ENCODE measurements around the gene RFT1. TPM values are rescaled to one million over a fixed set of nuclear protein-coding genes. Genes with fewer than 3 reads are reported as not detected.
A peak's percentile ranks its signal among the peaks of the same experiment; 100 is the strongest.

The RFT1 gene
- total and polyA plus RNA-seq, 2 of the 13 experiments (the other 11 are each of a cell fraction or from before 2014, with no cell fraction given): 23.2 to 37.0 TPM

GRCh38 chr3:53043738-53044137 lies 86.5 kb downstream of the RFT1 start (continued):
- no peak for TF ChIP-seq AFF4 (CRISPR knock-in tag; IDR thresholded peaks at IDR 0.05)

GRCh38 chr3:53042651-53043050 lies 87.6 kb downstream of the RFT1 start:
- ChIA-PET POLR2A (no interaction called here), CTCF (ENCODE audit: low intra/inter-chr PET ratio, low total read pairs) (no interaction called here)
- BruUV-seq (replicated peaks): no TSS peak
- DNase-seq (ENCODE audit: low spot score) (no peak), FAIRE-seq (no peak), ATAC-seq (no peak)
- Histone ChIP-seq H3K9me3 (ENCODE audit: low read length) (no peaks in the 10 kb centered on the region), H2AFZ (ENCODE audit: low read length) (no peak overlapping the region), H3K4me2 (ENCODE audit: low read depth, low read length) (no peak overlapping the region), H3K36me3 (replicated peaks in 1 of 2; ENCODE audit: control insufficient read depth in 1 of 2, insufficient read depth in 2 of 2, low read length in 2 of 2) (no peaks in the 10 kb centered on the region), H3K27me3 (ENCODE audit: control insufficient read depth in 1 of 2, insufficient read depth in 2 of 2, low read length in 2 of 2) (no peaks in the 10 kb centered on the region; a peak in 1 of 5 replicates), H3K4me3 (replicated peaks in 1 of 3; ENCODE audit: insufficient read depth in 1 of 3, low read depth in 2 of 3, low read length in 3 of 3) (no peak overlapping the region), H3K27ac (ENCODE audit: extremely low read length, insufficient read depth, low read length) (no peak overlapping the region), H3K4me1 (ENCODE audit: insufficient read depth, low read length) (peaks cover 57% of the 10 kb centered on the region), H4K20me1 (ENCODE audit: insufficient read depth, low read length) (peaks cover 20% of the 10 kb centered on the region), H3K79me2 (ENCODE audit: insufficient read depth, low read length) (peaks cover 50% of the 10 kb centered on the region), H3K9ac (ENCODE audit: insufficient read depth, low read depth, low read length) (no peak overlapping the region)
- in situ Hi-C loops (cut with HindIII; ENCODE audit: extremely low pct_ligation_motif_present, low pct_unique_long_range_greater_than_20kb): no loop called here
- 92% methylated on average over 3 of the region's 3 CpGs for WGBS (ENCODE audit: low lambda C conversion rate)
- TF ChIP-seq MAFK (conservative IDR thresholded peaks at IDR 0.05 in 1 of 2, IDR thresholded peaks at IDR 0.05 in 1 of 2; ENCODE audit: low read length in 2 of 2) (peak; percentile 85), TAF1 (CRISPR knock-in tag; IDR thresholded peaks at IDR 0.05) (no peak), MAFF (IDR thresholded peaks at IDR 0.05; ENCODE audit: low read depth, low read length) (peak; percentile 84)
- intact Hi-C loops (cut with micrococcal nuclease; ENCODE audit: unreplicated experiment): loop anchor here (5.0 kb wide), 1 partner anchor 40 kb away; no protein-coding TSS in a partner anchor
